Sigmoid colon (tissue), 4 donors: ENCODE measurements around the gene GDAP1L1.

Source experiments
- EP300 ChIP-seq, 4 donors: sonication (generic); formaldehyde crosslinking; IDR thresholded peaks; one replicate each; pipeline ENCODE4 v1.6.1; 2017; ENCODE audit warnings: antibody characterized with exemption in 4 of 4
- POLR2A ChIP-seq, 2 donors: fragments of 450-650 bp; IDR thresholded peaks; one replicate each; pipeline ENCODE4 v1.6.1; 2016; ENCODE audit warnings: antibody characterized with exemption in 2 of 2, mild to moderate bottlenecking in 2 of 2, moderate library complexity in 2 of 2

DNA sequence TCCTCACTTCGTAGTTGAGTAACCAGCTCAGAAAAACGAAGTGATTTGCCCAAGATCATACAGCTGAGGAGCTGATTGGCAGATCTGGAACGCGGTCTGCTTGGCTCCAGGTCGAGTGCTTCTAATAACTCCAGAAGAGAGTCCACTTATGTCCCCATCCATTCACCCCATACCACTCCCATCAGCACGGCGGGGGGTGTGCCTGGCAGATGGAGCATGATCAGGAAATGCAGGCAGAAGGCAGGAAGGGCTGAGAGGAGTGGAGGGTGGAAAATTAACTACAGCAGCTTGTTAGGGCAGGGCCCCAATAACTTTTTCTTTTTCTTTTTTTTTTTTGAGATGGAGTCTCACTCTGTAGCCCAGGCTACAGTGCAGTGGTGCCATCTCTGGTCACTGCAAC lies 48.9 kb downstream of the GDAP1L1 start:
- TF ChIP-seq POLR2A (IDR thresholded peaks at IDR 0.05), result no peak
- no peak for TF ChIP-seq EP300 (IDR thresholded peaks at IDR 0.05)
